Stimulated activated CD4-positive, alpha-beta T cell treated with anti-CD3 and anti-CD28 coated beads, Interleukin-2, amount 100 ng/mL, for 48 hours (primary cell): ENCODE measurements around the gene CAPN13.

Experiments
- DNase-seq, 2 donors: peaks; one replicate each; pipeline ENCODE4 v3.0.0-alpha.2; 2020

The CAPN13 gene, protein sequence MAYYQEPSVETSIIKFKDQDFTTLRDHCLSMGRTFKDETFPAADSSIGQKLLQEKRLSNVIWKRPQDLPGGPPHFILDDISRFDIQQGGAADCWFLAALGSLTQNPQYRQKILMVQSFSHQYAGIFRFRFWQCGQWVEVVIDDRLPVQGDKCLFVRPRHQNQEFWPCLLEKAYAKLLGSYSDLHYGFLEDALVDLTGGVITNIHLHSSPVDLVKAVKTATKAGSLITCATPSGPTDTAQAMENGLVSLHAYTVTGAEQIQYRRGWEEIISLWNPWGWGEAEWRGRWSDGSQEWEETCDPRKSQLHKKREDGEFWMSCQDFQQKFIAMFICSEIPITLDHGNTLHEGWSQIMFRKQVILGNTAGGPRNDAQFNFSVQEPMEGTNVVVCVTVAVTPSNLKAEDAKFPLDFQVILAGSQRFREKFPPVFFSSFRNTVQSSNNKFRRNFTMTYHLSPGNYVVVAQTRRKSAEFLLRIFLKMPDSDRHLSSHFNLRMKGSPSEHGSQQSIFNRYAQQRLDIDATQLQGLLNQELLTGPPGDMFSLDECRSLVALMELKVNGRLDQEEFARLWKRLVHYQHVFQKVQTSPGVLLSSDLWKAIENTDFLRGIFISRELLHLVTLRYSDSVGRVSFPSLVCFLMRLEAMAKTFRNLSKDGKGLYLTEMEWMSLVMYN

DNA sequence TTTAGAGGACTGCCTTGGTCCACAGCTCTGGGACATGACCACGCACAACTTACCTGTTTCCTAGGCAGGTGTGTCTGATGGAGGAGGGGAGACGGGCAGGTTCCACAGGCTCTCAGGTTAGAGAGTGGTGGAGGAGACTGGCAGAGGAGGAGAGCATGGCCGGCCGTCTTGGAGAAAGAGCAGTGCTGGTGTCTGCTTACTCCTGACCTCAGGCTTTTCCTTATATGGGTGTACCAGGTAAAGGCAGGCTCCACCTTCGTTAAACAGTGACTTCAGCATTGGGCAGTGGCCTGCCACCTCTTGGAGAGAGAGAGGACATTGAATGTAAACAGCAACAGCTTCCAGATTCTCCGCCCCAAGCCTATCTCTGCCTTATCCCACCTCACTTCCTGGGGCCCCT lies at the start of gene CAPN13:
Gene CAPN13, minus strand, starts transcription at position 198 of the 400 bp plus-strand sequence. CDS start 20,121 bp downstream, outside the sequence.
- no peak for DNase-seq

GRCh38 chr2:30847841-30848240 lies 40.6 kb upstream of the CAPN13 start:
- no peak for DNase-seq

GRCh38 chr2:30847329-30847728 lies 40.1 kb upstream of the CAPN13 start:
- no peak for DNase-seq

- DNase-seq, result no peak
Observed at GRCh38 chr2:30828586-30828985, 21.3 kb upstream of the CAPN13 start.

- no peak for DNase-seq
Observed at GRCh38 chr2:30826916-30827315, 19.7 kb upstream of the CAPN13 start.

- no peak for DNase-seq
Observed at GRCh38 chr2:30826481-30826880, 19.2 kb upstream of the CAPN13 start.

- no peak for DNase-seq
Observed at GRCh38 chr2:30823452-30823851, 16.2 kb upstream of the CAPN13 start.

DNA sequence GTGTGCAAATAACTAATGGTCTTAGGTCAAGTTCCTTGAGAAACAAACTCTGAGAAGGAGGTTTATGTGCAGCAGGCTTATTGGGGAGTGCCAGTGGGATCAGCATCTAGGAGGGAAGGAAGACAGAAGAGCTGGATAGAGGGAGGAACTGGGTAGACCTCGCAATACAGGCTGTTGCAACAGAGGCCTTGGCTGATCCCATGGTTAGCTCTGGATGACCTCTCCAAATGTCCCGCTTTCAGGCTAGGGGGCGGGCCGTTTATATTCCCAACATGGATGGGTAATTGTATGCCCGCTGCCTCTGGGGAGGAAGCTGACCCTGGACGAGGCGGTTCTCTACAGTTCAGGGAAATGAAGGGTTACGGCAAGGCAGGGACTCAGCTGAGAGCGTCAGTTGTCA lies 14.7 kb upstream of the CAPN13 start:
- DNase-seq, result no peak

DNA sequence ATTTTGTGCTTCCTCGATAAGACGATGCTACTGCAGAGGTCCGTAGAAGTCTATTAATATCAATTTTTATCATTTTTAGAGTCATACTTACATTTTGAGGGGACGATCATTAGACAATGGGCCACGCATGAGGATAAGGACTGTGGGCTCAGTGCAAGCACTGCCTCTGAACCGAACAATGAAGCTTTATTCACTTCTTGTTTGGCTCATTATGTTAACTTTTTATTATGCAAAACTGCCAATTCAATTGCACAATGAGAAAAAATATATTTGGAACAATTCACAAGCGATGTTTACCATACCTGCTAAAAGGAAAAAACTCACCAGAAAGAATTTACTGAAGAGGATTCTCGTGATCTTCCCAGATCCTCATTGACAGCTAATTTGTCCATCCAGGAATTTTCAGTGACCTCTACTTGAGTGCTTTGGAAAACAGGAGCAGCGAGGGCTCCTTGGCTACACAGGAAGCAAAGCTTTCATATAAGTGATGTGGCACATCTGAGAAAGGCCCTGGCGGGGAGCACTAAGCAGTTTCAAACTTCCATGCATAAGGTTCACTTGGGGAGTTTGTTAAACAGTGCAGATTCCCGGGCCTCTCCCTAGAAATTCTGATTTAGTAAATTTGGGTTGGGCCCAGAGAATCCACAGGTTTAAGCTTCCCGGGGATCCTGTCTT lies 13.3 kb upstream of the CAPN13 start:
- no peak for DNase-seq

DNA sequence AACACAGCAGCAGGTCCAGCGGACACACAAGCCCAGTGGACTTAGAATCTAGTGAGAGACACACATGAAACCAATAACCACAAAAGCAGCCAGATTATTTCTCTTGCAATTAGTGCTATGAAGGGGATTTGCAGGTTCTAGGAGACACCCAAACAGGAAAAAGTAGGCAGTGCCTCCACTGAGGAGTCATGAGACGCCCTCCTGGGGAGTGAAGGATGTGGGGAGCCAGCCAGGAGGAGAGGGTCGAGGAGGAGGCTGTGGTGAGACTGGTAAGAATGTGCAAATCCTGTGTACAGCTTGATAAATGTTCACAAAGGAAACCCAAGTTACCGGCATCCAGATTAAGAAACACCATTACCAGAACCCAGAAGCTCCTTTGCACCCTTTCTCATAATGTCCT lies 2.7 kb upstream of the CAPN13 start:
- no peak for DNase-seq

GRCh38 chr2:30808695-30809094 lies 1.4 kb upstream of the CAPN13 start:
- no peak for DNase-seq

- no peak for DNase-seq
Observed at GRCh38 chr2:30803281-30803680, 4.0 kb downstream of the CAPN13 start.

- DNase-seq, result no peak
Observed at GRCh38 chr2:30802611-30803010, 4.6 kb downstream of the CAPN13 start.

DNA sequence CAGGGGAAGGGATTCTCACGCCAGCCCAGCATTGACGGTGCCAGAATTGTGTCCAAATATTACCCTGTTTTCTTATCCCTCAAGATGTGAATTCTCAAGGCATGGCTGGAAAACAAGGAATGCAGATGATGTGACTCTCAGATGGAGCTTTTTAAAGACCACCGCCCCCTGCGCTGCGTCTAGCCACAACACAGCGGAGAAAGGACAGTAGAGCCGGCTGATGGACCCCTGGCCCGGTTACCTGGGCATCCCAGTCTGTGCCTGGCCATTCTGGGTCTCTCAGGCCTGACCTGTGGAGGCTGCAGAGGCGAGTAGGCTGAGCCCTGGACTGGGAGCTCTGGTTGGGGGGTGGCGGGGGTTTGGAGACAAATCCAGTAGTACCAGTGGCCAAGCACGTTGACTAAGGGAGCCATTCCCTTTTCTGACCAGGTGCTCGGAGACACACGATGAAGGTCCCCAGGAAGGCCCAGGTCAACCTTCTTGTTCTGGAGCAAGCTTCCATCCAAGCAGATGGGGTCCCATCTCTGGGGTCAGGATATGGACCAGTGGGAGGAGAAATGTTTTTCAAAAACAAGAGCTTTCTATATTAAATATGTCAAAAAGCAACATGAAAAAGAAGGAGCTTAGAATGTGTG lies 5.3 kb downstream of the CAPN13 start:
- DNase-seq, result no peak

DNA sequence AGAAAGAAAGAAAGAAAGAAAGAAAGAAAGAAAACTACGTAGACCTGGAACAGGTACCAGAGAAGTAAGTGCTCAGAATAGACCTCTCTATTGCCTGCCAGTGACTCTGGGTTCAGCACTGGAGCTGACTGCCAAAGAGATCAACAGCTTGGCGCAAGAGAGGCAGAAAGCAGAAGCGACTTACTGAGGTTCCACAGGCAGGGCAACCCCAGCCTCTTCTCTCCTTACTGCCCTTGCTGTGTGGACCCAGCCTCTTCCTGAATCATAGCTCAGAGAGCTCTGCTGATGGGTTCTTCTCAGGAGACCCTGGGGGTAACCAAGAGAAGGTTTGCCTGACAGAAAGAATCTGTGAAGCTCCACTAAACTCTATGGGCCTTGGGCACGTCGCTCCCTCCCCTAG lies 7.1 kb downstream of the CAPN13 start:
- no peak for DNase-seq

DNA sequence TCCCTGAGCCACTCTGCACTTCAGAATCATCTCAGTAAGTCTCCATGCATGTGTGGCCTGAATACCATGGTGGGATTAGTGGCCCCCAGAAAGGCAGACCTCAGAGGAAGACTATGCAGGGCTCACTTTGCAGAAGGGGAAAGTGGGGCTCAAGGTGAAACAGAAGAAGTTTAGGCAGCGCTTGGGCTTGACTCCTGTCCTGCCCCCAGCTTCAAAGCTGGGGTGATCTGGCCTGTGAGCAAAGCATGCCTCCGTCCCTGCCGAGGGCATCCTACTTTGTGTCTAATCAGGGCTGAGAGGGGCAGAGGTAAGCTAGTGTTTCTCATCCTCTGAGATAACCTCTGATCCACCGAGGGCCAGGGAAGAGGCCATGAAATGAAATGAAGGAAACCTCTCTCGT lies 7.9 kb downstream of the CAPN13 start:
- no peak for DNase-seq

DNA sequence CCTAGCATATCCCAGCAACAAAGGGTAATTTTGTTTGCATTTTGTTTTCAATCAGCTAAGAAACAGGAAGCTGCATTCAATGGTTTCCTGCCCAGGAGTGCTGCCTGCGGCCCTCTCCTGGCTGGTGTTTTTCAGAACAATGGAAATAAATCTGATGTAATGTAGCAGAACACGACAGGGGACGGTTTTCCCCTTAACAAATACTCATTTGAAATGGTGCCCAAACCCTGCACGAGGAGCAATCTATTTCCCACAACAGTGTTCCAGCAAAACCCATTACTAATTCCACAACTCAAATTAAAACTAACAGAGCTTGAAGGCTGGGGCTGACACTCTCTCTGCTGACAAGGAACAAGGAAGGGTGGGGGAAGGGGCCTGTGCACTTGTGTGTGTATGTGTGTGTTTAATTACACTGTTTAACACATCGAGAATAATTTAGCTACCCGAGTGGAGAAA lies 8.7 kb downstream of the CAPN13 start:
- no peak for DNase-seq

DNA sequence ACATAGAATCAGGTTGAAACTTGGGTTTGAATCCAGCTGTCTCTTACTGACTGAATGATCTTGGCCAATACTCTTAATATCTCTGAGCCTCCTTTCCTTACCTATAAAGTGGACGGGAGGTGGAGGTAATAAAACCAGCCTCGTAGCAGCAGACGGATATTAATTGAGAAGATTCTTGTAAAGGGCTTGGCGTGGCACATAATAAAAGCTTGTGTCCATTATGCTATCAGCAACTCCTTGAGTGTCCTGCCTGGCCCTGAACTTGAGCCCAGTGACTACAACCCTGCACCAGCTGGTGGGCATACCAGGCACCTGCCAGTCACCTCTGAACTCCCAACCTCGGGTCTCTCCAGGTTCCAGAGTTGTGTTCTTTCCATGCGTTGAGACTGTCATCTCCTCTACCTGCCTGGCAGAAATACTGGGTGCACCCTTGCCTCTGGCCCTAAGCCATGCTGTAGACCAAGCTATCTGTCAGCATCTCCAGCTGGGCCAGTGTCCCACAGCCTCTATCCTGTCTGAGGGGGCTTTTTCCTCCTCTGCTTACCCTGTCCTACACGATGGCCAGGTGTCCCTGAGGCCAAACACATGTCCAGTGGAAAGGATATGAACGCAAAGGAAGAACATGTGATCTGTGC lies 9.7 kb downstream of the CAPN13 start:
- no peak for DNase-seq

DNA sequence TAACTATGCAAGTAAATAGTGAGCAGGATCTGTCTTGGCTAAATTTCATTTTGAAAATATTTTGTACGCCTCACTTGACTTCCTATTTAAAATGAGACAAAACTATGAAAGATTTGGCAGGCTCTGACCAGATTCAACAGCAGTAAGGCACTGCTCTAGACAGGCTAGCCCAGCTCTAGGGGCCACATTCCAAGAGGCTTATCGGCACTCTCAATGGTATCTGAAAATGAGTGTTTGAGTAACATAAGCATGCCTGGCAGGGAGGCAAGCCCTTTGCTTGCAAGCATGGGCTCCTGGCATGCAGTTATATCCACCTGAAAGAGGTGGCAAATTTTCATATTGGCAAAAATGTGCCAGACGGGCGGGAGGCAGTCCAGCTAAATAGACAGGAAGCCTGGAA lies 10.5 kb downstream of the CAPN13 start:
- DNase-seq, result no peak

GRCh38 chr2:30792521-30792920 lies 14.7 kb downstream of the CAPN13 start:
- DNase-seq, result no peak

GRCh38 chr2:30790879-30791278 lies 16.4 kb downstream of the CAPN13 start:
- no peak for DNase-seq

- DNase-seq, result no peak
Observed at GRCh38 chr2:30789670-30790210, 17.5 kb downstream of the CAPN13 start.
